Activated T-helper 2 cell treated with anti-CD3 and anti-CD28 coated beads, Interferon-gamma antibody, Interleukin-2, Interleukin-4, amounts not matched to agents 10 μg/mL and 5 μg/mL and 100 μg/mL, durations not matched to agents 14 hours and 24 hours and 36 hours (primary cell): Measurements from ENCODE around the gene DUSP2. TPM values are rescaled to one million over a fixed set of nuclear protein-coding genes. Genes with fewer than 3 reads are reported as not detected.
"Not testable (repeated sequence)": the region's sequence is repeated elsewhere in the genome, so short reads cannot be mapped to it uniquely, and the experiment has no call there.

Source experiments
- DNase-seq: peaks from one replicate; pipeline ENCODE4 v3.0.0; 2021; ENCODE audit warnings: low spot score
- H3K27ac Mint-ChIP-seq: one replicate; pipeline ENCODE4 v1.8.0; 2021; ENCODE audit warnings: mixed read lengths
- H3K27me3 Mint-ChIP-seq: one replicate; pipeline ENCODE4 v1.8.0; 2021; ENCODE audit warnings: low read depth, mixed read lengths
- H3K36me3 Mint-ChIP-seq: one replicate; pipeline ENCODE4 v1.8.0; 2021; ENCODE audit warnings: low read depth, mixed read lengths
- H3K4me1 Mint-ChIP-seq: one replicate; pipeline ENCODE4 v1.8.0; 2021; ENCODE audit warnings: low read depth, mixed read lengths
- H3K4me3 Mint-ChIP-seq: one replicate; pipeline ENCODE4 v1.8.0; 2021; ENCODE audit warnings: low read depth, mild to moderate bottlenecking, moderate library complexity, mixed read lengths
- H3K9me3 Mint-ChIP-seq: one replicate; pipeline ENCODE4 v1.8.0; 2021; ENCODE audit warnings: mixed read lengths
- intact Hi-C: fragments of 100-400 bp; cut with micrococcal nuclease; formaldehyde crosslinking; loops from one replicate; pipeline ENCODE4 v1.15.1; 2023
- total RNA-seq: library from RNA; stranded (reverse); gene quantifications from 2 replicates; pipeline ENCODE4 v1.2.3, GENCODE V29; 2022

DUSP2 gene
- total RNA-seq, 1 donor from 2014 or later, result 238 TPM

GRCh38 chr2:96141624-96141967 is 3.6 kb downstream of the DUSP2 start:
- DNase-seq, H3K9me3 Mint-ChIP-seq, H3K27me3 Mint-ChIP-seq, intact Hi-C loops: not testable (repeated sequence)
- Mint-ChIP-seq H3K4me1 (peaks cover 21% of the 10 kb centered on the region), H3K36me3 (peaks cover 37% of the 10 kb centered on the region), H3K27ac (peak overlapping the region; percentile 40), H3K4me3 (peak overlapping the region; percentile 95)

DNA sequence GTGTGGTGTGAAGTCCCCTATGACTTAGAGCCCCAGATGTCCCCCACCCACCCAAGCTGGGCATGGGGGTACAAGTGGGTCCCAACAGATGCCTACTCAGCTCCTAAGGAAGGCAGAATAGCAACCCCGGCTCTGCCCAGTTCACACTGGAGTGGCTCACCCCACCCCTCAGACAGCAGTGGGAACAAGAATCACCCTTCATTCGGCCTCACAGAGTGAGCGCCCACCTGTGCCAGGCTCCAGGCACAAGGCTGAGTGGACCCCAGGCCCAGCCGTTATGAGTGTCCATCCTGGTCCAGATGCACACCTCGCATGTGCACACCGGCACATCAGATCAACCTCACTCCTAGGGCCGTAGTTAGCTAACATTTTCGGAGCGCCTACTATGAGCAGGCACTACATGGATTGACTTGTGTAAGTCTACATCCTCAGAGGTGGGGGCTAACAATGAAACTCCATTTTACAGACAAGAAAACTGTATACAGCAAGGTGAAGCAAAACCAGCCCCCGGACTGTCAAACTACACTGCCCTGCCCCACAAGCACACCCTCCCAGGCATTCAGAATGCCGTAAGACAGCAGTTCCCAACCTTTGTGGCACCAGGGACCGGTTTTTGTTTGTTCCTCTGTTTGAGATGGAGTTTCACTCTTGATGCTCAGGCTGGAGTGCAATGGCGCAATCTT is 4.2 kb downstream of the DUSP2 start:
- Mint-ChIP-seq H3K4me3 (peak overlapping the region; percentile 95), H3K4me1 (peaks cover 17% of the 10 kb centered on the region)
- intact Hi-C loops, result no loop called here

GRCh38 chr2:96139181-96139758 is 6.0 kb downstream of the DUSP2 start:
- DNase-seq, result no peak
- H3K4me1 Mint-ChIP-seq, result peaks cover 13% of the 10 kb centered on the region
- no peak overlapping the region for H3K4me3 Mint-ChIP-seq

More for the DNA sequence above, 4.2 kb downstream of the DUSP2 start:
- Mint-ChIP-seq H3K27ac (no peak overlapping the region), H3K36me3 (peaks cover 37% of the 10 kb centered on the region), H3K27me3 (no peaks in the 10 kb centered on the region), H3K9me3 (no peaks in the 10 kb centered on the region)
- DNase-seq, result no peak

DNA sequence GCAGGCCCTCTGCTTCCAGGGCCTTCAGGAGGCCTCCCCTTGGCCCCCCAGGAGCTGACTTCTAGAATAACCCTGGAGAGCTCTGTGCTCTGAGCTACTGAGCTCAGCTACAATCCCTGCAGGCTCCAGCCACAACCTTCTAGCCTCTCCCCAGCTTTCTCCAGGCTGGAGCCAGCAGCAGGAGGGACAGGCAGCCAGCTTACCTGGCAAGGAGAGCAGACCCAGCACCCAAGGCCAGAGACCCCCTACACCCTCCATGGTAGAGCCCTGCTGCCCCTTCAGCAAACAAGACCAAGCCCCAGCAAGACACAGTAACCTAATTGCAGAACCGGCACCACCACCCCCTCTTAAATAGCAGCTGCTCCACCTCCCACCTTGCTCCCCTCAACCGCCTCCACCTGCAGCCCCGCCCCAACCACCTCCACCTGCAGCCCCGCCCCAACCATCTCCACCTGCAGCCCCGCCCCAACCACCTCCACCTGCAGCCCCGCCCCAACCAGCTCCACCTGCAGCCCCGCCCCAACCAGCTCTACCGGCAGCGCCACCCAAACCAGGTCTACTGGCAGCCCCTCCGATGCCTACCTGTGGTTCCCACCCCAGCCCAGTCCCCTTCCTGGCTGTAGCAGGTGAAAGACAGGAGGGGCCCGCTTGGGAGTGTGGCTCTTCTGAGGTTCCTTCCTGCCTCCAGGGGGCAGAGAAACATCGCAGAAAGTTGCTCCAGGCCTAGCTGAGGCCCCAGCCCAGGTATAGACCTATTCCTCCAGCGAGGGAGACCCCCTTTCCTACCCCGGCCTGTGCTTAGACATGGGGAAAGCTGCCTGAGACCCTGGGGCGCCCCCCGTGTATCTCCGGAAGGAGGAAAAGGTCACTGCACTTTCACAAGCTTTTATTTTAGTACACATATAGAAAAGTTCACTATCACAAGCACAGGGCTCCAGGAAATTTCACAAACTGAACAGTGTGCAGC is 6.8 kb downstream of the DUSP2 start, which contains the start of gene ASTL:
Gene ASTL, minus strand, starts transcription at position 324 of the 967 bp plus-strand sequence. Its CDS starts 66 bp downstream, at position 258.
- no peaks in the 10 kb centered on the region for H3K27me3 Mint-ChIP-seq
- peak; percentile 51 for DNase-seq
- no peak within 1 kb of the TSS for H3K27ac Mint-ChIP-seq

More at GRCh38 chr2:96139181-96139758, 6.0 kb downstream of the DUSP2 start:
- intact Hi-C loops, result no loop called here
- Mint-ChIP-seq H3K27me3 (no peaks in the 10 kb centered on the region), H3K27ac (no peak overlapping the region), H3K36me3 (peaks cover 31% of the 10 kb centered on the region), H3K9me3 (no peaks in the 10 kb centered on the region)

DNA sequence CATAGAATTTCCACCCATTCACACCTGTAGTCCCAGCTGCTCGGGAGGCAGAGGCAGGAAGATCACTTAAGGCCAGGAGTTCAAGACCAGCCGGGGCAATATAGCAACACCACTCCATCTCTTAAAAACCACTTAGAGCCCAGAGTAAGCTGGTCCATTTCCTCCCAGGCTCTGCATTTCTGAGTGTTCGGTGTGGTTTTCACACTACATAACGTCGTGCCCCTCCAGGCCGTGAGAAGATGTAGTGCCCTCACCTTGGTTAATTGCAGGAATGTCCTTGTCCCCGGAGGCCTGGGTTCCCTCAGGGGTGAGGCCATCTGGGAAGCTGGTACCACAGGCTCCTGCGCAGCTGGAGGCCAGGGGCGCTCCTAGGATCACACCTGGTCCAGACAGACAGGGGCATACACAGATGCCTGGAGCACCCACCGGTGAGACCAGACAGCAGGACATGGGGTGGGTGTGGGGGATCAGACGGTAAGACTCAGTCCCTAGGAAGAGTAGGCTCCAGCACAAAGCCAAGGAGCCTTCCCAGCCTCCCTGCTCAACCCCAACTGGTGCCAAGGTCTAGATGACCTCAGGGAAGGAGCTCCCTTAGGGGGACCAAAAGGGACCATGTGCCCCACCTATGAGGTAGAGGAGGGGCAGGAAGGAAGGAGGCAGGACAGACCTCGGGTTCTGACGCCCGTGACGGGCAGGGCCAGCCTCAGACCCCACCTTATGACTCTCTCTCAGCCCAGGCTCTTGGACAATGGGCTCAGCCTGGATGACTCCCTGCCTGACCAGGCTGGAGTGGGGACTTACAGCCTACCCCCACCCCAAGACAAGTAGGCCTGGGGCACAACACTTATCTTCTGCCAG is 7.7 kb downstream of the DUSP2 start:
- Mint-ChIP-seq H3K36me3 (peaks cover 14% of the 10 kb centered on the region), H3K27me3 (no peaks in the 10 kb centered on the region), H3K9me3 (no peaks in the 10 kb centered on the region), H3K4me3 (no peak overlapping the region), H3K4me1 (peaks cover 11% of the 10 kb centered on the region), H3K27ac (no peak overlapping the region)
- intact Hi-C loops, result loop anchor here (1.0 kb wide), 1 partner anchor 38 kb away; no protein-coding TSS in a partner anchor
- no peak for DNase-seq

More for the DNA sequence above, 6.8 kb downstream of the DUSP2 start, which contains the start of gene ASTL:
- intact Hi-C loops, result loop anchor here (1.0 kb wide), 1 partner anchor 37 kb away; no protein-coding TSS in a partner anchor
- Mint-ChIP-seq H3K4me3 (no peak within 1 kb of the TSS), H3K4me1 (peaks cover 13% of the 10 kb centered on the region), H3K36me3 (peaks cover 23% of the 10 kb centered on the region), H3K9me3 (no peaks in the 10 kb centered on the region)

DNA sequence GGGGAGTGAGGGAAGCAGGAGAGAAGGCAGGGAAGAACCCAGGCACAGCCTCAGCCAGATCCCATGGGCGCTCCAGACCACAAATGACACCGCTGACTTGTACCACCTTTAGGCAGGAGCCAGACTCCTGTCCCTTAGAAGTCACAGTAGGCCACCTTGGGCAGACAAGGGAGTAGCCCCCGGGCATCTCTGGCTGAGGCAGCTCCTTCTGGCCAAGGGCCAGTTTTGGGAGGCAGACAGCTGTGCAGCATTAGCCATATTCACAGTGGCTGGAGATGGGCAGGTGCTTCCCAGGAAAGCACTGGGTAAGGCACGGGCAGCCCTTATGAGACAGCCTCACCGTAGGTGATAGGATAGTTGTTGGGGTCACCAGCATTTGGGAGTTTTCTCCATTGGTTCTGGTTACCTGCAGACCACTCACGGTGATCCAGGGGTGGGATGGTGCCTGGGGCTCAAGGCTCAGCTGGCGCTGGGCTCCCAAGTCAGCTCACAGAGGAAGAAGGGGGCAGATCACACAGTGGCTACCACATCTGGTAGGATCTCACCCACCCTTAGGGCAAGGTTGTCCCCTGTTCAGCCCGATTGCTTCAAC is 9.0 kb downstream of the DUSP2 start:
- intact Hi-C loops, result no loop called here
- Mint-ChIP-seq H3K27me3 (no peaks in the 10 kb centered on the region), H3K4me3 (no peak overlapping the region), H3K9me3 (no peaks in the 10 kb centered on the region), H3K4me1 (peaks cover 12% of the 10 kb centered on the region), H3K27ac (no peak overlapping the region), H3K36me3 (peaks cover under 1% of the 10 kb centered on the region)
- no peak for DNase-seq

DNA sequence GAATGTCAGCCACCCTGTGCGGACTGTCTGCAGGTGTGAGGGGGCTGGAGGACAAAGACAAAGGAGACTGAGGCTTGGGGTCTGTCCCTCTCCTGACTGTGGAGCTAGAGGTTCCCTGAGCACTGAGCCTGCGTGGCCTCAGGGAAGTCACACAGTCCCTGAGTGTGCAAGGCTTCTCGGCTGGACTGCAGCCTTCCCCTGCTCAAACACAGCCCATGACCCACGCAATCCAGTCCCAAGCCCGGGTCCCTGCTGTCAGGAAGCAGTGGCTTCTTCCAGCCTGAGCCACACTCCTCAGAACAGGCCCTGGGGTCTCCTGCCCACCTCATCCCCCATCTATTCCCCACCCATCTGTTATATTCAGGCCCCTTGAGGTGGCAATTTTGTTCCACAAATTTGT is 9.6 kb downstream of the DUSP2 start:
- intact Hi-C loops, result no loop called here

GRCh38 chr2:96135171-96135570 is 10.1 kb downstream of the DUSP2 start:
- Mint-ChIP-seq H3K9me3 (no peaks in the 10 kb centered on the region), H3K4me1 (peaks cover 21% of the 10 kb centered on the region), H3K4me3 (no peak overlapping the region)

More for the DNA sequence above, 9.6 kb downstream of the DUSP2 start:
- DNase-seq, result no peak
- Mint-ChIP-seq H3K4me3 (no peak overlapping the region), H3K9me3 (no peaks in the 10 kb centered on the region), H3K4me1 (peaks cover 16% of the 10 kb centered on the region), H3K27me3 (no peaks in the 10 kb centered on the region), H3K36me3 (peaks cover 3% of the 10 kb centered on the region), H3K27ac (no peak overlapping the region)

GRCh38 chr2:96134421-96134820 is 10.8 kb downstream of the DUSP2 start:
- Mint-ChIP-seq H3K4me3 (no peak overlapping the region), H3K27me3 (no peaks in the 10 kb centered on the region), H3K9me3 (no peaks in the 10 kb centered on the region), H3K4me1 (peaks cover 21% of the 10 kb centered on the region), H3K36me3 (peaks cover 12% of the 10 kb centered on the region), H3K27ac (no peak overlapping the region)
- no peak for DNase-seq
- intact Hi-C loops, result no loop called here

More at GRCh38 chr2:96135171-96135570, 10.1 kb downstream of the DUSP2 start:
- DNase-seq, result no peak
- Mint-ChIP-seq H3K36me3 (peaks cover 6% of the 10 kb centered on the region), H3K27ac (no peak overlapping the region), H3K27me3 (no peaks in the 10 kb centered on the region)
- intact Hi-C loops, result no loop called here

GRCh38 chr2:96131813-96132745 is 13.2 kb downstream of the DUSP2 start:
- intact Hi-C loops, result no loop called here
- no peak for DNase-seq
- Mint-ChIP-seq H3K27ac (peak overlapping the region; percentile 62), H3K4me1 (peaks cover 17% of the 10 kb centered on the region), H3K4me3 (no peak overlapping the region), H3K9me3 (no peaks in the 10 kb centered on the region), H3K27me3 (no peaks in the 10 kb centered on the region), H3K36me3 (peaks cover 19% of the 10 kb centered on the region)
